GM18498 (cell line): ENCODE measurements around the gene MAD2L2.

Experiments
- ATAC-seq: cut with Tn5 transposase; IDR thresholded peaks from one replicate; pipeline ENCODE4 v1.9.1; 2021; ENCODE audit warnings: mild to moderate bottlenecking, moderate library complexity; ENCODE audit not compliant: unreplicated experiment

The MAD2L2 gene

GRCh38 chr1:11638121-11638520, 42.8 kb downstream of the MAD2L2 start:
- no peak for ATAC-seq

GRCh38 chr1:11634365-11635192, 46.4 kb downstream of the MAD2L2 start:
- no peak for ATAC-seq

- no peak for ATAC-seq
Observed at GRCh38 chr1:11629184-11630016, 51.5 kb downstream of the MAD2L2 start.

- ATAC-seq, result no peak
Observed at GRCh38 chr1:11628767-11629166, 52.2 kb downstream of the MAD2L2 start.

GRCh38 chr1:11626551-11626950, 54.4 kb downstream of the MAD2L2 start:
- ATAC-seq, result no peak
